PC-3 (cell line): ENCODE measurements around the gene TSTD1.

Experiments
- CTCF ChIP-seq: fragments of 300-600 bp; sonication (generic); conservative IDR thresholded peaks from 2 replicates; pipeline ENCODE4 v1.5.1; 2017; ENCODE audit warnings: antibody characterized with exemption, low read depth, mild to moderate bottlenecking, low read length
- EZH2 ChIP-seq: fragments of 300-600 bp; sonication (generic); IDR thresholded peaks from one replicate; pipeline ENCODE4 v1.6.1; 2017; ENCODE audit warnings: antibody characterized with exemption, mild to moderate bottlenecking, low read length; ENCODE audit not compliant: unreplicated experiment

GRCh38 chr1:161044908-161045735 lies 6.4 kb upstream of the TSTD1 start:
- TF ChIP-seq CTCF (no peak), EZH2 (no peak)
